NB4 (cell line): ENCODE data around the gene IL1RL2.

Source experiments
- DNase-seq: peaks from one replicate; pipeline ENCODE4 v3.0.0; 2010; ENCODE audit warnings: low read depth
- H3K4me3 ChIP-seq: one replicate; pipeline ENCODE4 v1.5.1; 2011; ENCODE audit warnings: mild to moderate bottlenecking, low read depth, low read length, moderate library complexity
- CTCF ChIP-seq: IDR thresholded peaks from one replicate; pipeline ENCODE4 v1.5.1; 2012; ENCODE audit warnings: low read depth, low read length
- MAX ChIP-seq: IDR thresholded peaks from 2 replicates; pipeline ENCODE4 v1.6.1; 2011; ENCODE audit warnings: low read depth, low read length
- MYC ChIP-seq: IDR thresholded peaks from 2 replicates; pipeline ENCODE4 v1.6.1; 2011; ENCODE audit warnings: low read depth, low read length
- POLR2A ChIP-seq: IDR thresholded peaks from 2 replicates; pipeline ENCODE4 v1.6.1; 2011; ENCODE audit warnings: mild to moderate bottlenecking; ENCODE audit not compliant: insufficient read length; ENCODE audit errors: extremely low read depth

The IL1RL2 gene

GRCh38 chr2:102286041-102286440 is 99.2 kb downstream of the IL1RL2 start:
- H3K4me3 ChIP-seq: no peak overlapping the region
- TF ChIP-seq CTCF (no peak), POLR2A (no peak), MYC (no peak), MAX (no peak)
- peak; percentile 69 for DNase-seq

- DNase-seq: no peak
- no peak for TF ChIP-seq POLR2A
- no peak for TF ChIP-seq MAX
- no peak for TF ChIP-seq MYC
- no peak for TF ChIP-seq CTCF
Observed at GRCh38 chr2:102289129-102289528, 102.3 kb downstream of the IL1RL2 start.

More at GRCh38 chr2:102289129-102289528, 102.3 kb downstream of the IL1RL2 start:
- no peak overlapping the region for H3K4me3 ChIP-seq
